NB4 (cell line): ENCODE measurements around the gene EXD3.
A peak's percentile ranks its signal among the peaks of the same experiment; 100 is the strongest.
"Not testable (repeated sequence)": the region's sequence is repeated elsewhere in the genome, so short reads cannot be mapped to it uniquely, and the experiment has no call there.

Experiments
- DNase-seq: peaks from one replicate; pipeline ENCODE4 v3.0.0; 2010; ENCODE audit warnings: low read depth
- H3K4me3 ChIP-seq: one replicate; pipeline ENCODE4 v1.5.1; 2011; ENCODE audit warnings: mild to moderate bottlenecking, low read depth, low read length, moderate library complexity
- MYC ChIP-seq: IDR thresholded peaks from 2 replicates; pipeline ENCODE4 v1.6.1; 2011; ENCODE audit warnings: low read depth, low read length
- POLR2A ChIP-seq: IDR thresholded peaks from 2 replicates; pipeline ENCODE4 v1.6.1; 2011; ENCODE audit warnings: mild to moderate bottlenecking; ENCODE audit not compliant: insufficient read length; ENCODE audit errors: extremely low read depth
- TF ChIP-seq, protein P1 (sequence below): IDR thresholded peaks from one replicate; pipeline ENCODE4 v1.5.1; 2012; ENCODE audit warnings: low read depth, low read length
- TF ChIP-seq, protein P2 (sequence below): IDR thresholded peaks from 2 replicates; pipeline ENCODE4 v1.6.1; 2011; ENCODE audit warnings: low read depth, low read length

The EXD3 gene

DNA sequence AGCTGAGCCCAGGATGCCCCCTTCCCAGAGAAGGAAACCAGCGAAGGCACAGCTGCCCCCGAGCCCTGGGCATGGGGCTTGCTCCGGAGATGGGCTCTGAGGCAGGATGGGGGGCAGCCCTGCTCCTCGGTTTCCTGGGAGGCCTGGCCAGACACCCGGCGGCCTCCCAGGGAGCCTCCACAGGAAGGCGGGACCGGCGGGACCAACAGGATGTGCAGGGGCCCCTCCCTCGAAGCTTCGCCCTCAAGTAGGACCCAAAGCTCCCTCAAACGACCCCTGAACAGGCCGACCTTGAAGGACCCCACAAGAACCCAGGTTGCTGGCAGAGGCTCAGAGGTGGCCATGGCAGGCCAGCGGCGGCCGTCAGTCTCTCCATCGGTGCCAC lies 11.7 kb downstream of the EXD3 start:
- no peak for TF ChIP-seq MYC
- TF ChIP-seq POLR2A: no peak
- TF ChIP-seq, protein P1, sequence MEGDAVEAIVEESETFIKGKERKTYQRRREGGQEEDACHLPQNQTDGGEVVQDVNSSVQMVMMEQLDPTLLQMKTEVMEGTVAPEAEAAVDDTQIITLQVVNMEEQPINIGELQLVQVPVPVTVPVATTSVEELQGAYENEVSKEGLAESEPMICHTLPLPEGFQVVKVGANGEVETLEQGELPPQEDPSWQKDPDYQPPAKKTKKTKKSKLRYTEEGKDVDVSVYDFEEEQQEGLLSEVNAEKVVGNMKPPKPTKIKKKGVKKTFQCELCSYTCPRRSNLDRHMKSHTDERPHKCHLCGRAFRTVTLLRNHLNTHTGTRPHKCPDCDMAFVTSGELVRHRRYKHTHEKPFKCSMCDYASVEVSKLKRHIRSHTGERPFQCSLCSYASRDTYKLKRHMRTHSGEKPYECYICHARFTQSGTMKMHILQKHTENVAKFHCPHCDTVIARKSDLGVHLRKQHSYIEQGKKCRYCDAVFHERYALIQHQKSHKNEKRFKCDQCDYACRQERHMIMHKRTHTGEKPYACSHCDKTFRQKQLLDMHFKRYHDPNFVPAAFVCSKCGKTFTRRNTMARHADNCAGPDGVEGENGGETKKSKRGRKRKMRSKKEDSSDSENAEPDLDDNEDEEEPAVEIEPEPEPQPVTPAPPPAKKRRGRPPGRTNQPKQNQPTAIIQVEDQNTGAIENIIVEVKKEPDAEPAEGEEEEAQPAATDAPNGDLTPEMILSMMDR: no peak
- TF ChIP-seq, protein P2, sequence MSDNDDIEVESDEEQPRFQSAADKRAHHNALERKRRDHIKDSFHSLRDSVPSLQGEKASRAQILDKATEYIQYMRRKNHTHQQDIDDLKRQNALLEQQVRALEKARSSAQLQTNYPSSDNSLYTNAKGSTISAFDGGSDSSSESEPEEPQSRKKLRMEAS: no peak
- DNase-seq: peak; percentile 69
- H3K4me3 ChIP-seq: no peak overlapping the region

DNA sequence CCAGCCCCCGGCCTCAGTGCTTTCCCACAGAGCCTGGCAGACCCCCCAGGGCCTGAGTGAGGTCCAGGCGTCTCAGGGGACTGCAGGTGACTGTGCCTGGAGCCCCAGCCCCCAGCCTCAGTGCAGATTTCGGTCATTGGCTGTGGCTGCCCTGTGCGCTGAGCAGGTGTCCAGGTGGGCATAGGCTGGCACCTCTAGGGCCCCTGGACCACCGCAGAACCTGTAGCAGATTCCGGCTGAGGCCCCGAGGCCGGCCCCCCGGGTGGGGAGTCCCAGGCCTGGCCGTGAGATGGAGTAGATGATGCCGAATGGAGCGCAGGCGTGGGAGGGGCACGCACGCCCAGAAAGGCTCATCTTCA lies 12.1 kb downstream of the EXD3 start:
- no peak overlapping the region for H3K4me3 ChIP-seq
- no peak for DNase-seq
- no peak for TF ChIP-seq POLR2A
- TF ChIP-seq, protein P1: no peak
- TF ChIP-seq MYC: no peak
- TF ChIP-seq, protein P2: no peak

DNA sequence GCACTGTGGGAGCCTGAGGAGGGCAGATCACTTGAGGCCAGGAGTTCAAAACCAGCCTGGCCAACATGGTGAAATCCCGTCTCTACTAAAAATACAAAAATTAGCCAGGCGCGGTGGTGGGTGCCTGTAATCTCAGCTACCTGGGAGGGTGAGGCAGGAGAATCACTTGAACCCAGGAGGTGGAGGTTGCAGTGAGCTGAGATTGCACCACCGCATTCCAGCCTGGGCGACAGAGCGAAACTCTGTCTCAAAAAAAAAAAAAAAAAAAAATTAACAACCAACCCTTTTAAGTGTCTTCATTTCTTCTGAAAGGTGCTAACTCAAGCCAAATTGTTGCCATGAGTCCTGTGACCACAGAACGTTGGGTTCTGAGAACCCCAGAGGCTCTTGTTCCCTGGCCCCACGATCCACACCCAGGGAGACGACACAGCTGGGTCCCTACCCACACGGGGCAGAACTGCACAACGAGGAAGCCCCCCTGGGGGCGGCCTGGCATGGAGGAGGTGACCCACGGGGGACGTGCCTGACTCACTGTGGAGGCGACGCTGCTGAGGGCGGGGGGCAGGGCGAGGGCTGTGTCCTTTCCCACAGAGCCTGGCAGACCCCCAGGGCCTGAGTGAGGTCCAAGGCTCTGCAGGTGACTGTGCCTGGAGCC lies 12.6 kb downstream of the EXD3 start:
- DNase-seq: peak; percentile 43
- H3K4me3 ChIP-seq: not testable (repeated sequence)

DNA sequence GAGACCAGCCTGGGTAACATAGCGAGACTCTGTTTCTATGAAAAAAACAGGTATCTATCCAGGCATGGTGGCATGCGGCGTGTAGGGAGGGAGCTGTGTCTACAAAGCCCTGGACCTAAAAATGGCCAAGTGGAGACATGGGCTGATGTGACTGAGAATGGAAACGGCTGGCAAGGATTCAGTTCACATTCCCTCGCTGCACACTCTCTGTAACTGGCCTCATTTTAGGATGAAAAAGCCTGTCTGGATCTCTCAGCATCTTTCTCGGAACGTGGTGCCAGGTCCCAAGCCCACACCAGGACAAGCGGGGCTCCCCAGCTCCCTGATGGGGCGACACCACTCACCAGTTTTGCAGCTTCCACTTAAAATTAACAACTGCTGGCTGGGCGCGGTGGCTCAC lies 13.4 kb downstream of the EXD3 start:
- TF ChIP-seq, protein P2: no peak
- TF ChIP-seq POLR2A (no peak), MYC (no peak)
- TF ChIP-seq, protein P1: no peak

DNA sequence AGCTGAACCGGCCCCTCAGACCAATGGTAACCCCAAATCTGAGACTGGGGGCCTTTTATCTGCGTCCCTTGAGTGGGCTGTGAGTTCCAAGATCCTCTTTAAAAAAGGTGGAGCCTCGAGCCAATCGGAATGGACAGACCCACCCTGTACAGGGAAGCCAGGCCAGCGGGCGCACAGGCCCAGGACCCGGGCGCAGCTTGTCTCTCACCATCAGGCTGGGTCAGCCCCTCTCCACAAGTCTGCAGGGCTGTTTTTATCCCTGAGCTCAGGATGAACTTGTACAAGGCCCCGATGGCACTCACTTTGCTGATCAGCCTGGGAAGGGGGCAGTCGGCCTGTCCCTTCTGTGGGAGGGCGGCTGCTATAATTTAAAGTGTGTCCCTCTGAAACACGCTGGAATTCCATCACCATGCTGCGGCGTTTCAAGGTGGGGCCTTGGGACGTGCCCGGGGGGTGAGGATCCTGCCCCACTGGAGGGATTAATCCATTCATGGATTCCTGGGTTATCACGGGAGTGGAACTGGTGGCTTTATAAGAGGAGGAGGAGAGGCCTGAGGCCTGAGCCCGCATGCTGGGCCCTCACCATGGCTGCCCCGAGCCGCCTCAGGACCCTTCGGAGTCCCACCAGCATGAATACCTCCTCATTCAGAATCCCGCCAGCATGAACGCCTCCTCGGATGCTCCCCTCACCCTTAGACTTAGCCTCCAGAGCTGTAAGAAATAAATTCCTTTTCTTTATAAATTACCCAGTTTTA lies 14.1 kb downstream of the EXD3 start:
- TF ChIP-seq MYC (no peak), POLR2A (no peak)
- TF ChIP-seq, protein P1: no peak
- TF ChIP-seq, protein P2: no peak
- no peak for DNase-seq
- no peak overlapping the region for H3K4me3 ChIP-seq

More for the DNA sequence above, 13.4 kb downstream of the EXD3 start:
- no peak for DNase-seq
- no peak overlapping the region for H3K4me3 ChIP-seq

DNA sequence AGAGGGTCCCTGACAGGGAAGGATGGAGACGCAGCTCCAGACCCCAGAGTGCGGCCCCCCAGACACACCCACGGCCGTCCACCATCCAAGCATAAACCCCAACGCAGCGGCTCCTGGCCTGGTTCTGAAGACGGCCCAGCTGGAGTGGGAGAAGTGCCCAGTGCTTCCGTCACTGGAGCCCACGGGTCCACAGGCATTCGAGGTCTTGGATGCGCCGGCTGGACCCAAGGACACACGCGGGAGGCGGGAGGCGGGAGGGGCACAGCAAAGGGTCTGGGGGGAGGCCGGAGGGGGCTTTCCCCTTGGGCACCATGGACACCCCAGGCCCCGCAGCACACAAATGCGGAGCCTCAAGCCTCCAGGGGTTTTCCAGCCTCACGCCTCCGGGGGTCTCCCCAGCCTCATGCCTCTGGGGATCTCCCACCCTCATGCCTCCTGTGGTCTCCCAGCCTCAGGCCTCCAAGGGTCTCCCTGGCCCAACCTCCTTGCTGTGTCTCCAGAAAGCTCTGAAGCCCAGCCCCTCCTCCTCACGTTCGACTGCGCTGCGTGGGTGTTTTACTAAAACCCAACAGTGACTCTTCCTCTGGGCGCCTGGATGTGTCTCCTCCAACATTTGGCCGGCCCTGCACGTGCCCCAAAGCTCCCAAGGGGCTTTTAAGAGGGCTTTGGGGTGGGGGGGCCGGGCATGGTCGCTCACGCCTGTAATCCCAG lies 15.2 kb downstream of the EXD3 start:
- TF ChIP-seq, protein P1: no peak
- TF ChIP-seq, protein P2: no peak
- TF ChIP-seq MYC: no peak
- TF ChIP-seq POLR2A: no peak
- H3K4me3 ChIP-seq: no peak overlapping the region
- DNase-seq: peak; percentile 54
